ENCODE data around the gene RAPGEF4.

DNA sequence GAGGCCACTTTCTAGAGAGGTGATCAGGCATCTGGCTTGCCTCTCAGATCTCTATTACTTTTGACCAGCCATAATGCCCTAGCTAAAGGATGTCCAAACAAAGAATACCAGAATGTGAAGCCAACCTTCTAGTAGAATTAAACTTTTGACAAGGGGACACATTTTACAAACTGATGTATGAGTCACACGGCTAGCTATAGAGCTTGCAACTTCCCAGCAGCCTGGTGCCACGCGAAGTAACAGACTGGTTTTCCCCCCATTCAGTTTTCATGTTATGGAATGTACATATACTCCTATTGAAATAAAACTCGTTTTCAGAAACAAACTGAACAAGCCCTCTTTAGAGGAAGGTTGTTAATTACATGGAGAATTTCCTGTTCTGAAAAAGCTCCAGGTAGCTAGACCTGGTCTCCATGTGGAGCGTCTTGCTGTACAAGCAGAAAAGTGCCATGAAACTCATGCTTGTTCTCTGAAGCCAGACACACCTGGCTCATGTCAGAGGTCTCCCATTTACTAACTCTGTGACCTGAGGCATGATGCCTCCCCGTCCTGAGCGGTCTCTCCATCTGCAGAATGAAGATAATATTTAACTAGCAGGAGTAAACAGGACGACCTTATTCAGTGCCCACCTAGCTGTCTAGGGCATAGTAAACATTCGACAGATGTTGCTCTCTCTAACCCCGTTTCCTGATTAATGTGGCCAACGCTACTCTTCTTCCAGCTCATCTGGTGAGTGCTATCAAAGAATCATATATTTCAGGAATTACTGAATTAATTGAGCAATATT lies 258.5 kb downstream of the RAPGEF4 start:
- TF ChIP-seq POLR2AphosphoS5 (IDR thresholded peaks at IDR 0.05; ENCODE audit: low read depth, low read length) (no peak), POLR2A (IDR thresholded peaks at IDR 0.05; ENCODE audit: low read depth, low read length) (no peak)
